SK-N-SH (cell line): ENCODE data around the gene TMEM120B. TPM values are rescaled to one million over a fixed set of nuclear protein-coding genes. Genes with fewer than 3 reads are reported as not detected.

Source experiments
- CTCF ChIA-PET: fragments of 300-600, 350-600 bp; formaldehyde crosslinking; extraction: SDS; loops from one replicate; lab custom pipeline; 2021; lab: Yijun Ruan, JAX
- POLR2A ChIA-PET: fragments of 350-600 bp; sonication (Branson Sonifier 250); formaldehyde crosslinking; extraction: SDS; loops from one replicate; lab custom pipeline; 2020; ENCODE audit warnings: antibody characterized with exemption, inconsistent platforms; lab: Yijun Ruan, JAX
- DNase-seq: peaks from one replicate; pipeline ENCODE4 v3.0.0; 2012
- H2AFZ ChIP-seq: fragments of 200-600 bp; sonication (generic); 2 replicates; pipeline ENCODE4 v1.8.1; 2016; ENCODE audit warnings: antibody characterized with exemption, mild to moderate bottlenecking, low read depth
- H3F3A ChIP-seq: fragments of 200-600 bp; sonication (generic); replicated peaks from 2 replicates; pipeline ENCODE3; 2016; ENCODE audit warnings: antibody characterized with exemption, mild to moderate bottlenecking; ENCODE audit not compliant: insufficient read depth
- H3K27ac ChIP-seq, 2 experiments: fragments of 200-500 bp in 1 of 2; fragments of 200-600 bp in 1 of 2; sonication (Bioruptor generic) in 1 of 2; sonication (generic), shearing (Covaris generic) in 1 of 2; 2 replicates each; pipeline versions ENCODE4 v1.5.1 to v1.6.1; 2014 to 2016; ENCODE audit warnings: low read depth in 2 of 2, inconsistent platforms in 1 of 2, low read length in 1 of 2, mild to moderate bottlenecking in 1 of 2, mixed read lengths in 1 of 2
- H3K27me3 ChIP-seq: fragments of 200-600 bp; sonication (generic), shearing (Covaris generic); 2 replicates; pipeline ENCODE4 v1.6.1; 2016; ENCODE audit warnings: mixed run types; ENCODE audit not compliant: insufficient read depth
- H3K36me3 ChIP-seq, 2 experiments: fragments of 200-500 bp in 1 of 2; fragments of 200-600 bp in 1 of 2; sonication (Bioruptor generic) in 1 of 2; sonication (generic) in 1 of 2; replicated peaks in 1 of 2; 2 replicates each; pipeline versions ENCODE3 to v1.5.1; 2014 to 2016; ENCODE audit warnings: low read length in 1 of 2, mild to moderate bottlenecking in 1 of 2; ENCODE audit not compliant: insufficient read depth in 2 of 2, control insufficient read depth in 1 of 2
- H3K4me1 ChIP-seq, 2 experiments: fragments of 200-500 bp in 1 of 2; fragments of 200-600 bp in 1 of 2; sonication (Bioruptor generic) in 1 of 2; sonication (generic), shearing (Covaris generic) in 1 of 2; 2 replicates each; pipeline versions ENCODE4 v1.5.1 to v1.6.1; 2014 to 2016; ENCODE audit warnings: low read depth in 1 of 2, low read length in 1 of 2, mixed run types in 1 of 2; ENCODE audit not compliant: insufficient read depth in 2 of 2, control insufficient read depth in 1 of 2
- H3K4me2 ChIP-seq: fragments of 200-600 bp; sonication (generic), shearing (Covaris generic); 2 replicates; pipeline ENCODE4 v1.6.1; 2017; ENCODE audit warnings: mixed run types
- H3K4me3 ChIP-seq, 2 experiments: fragments of 200-500 bp in 1 of 2; fragments of 200-600 bp in 1 of 2; sonication (Bioruptor generic) in 1 of 2; sonication (generic), shearing (Covaris generic) in 1 of 2; 2 replicates each; pipeline versions ENCODE4 v1.5.1 to v1.8.1; 2014 to 2016; ENCODE audit warnings: low read depth in 2 of 2, inconsistent platforms in 1 of 2, low read length in 1 of 2, mild to moderate bottlenecking in 1 of 2, mixed read lengths in 1 of 2, moderate library complexity in 1 of 2
- H3K79me2 ChIP-seq: fragments of 200-600 bp; sonication (generic); 2 replicates; pipeline ENCODE4 v1.8.1; 2017; ENCODE audit warnings: mild to moderate bottlenecking; ENCODE audit not compliant: insufficient read depth
- H3K9ac ChIP-seq: fragments of 200-600 bp; sonication (generic); 2 replicates; pipeline ENCODE4 v1.6.1; 2017; ENCODE audit warnings: mixed run types
- H3K9me2 ChIP-seq: fragments of 200-600 bp; sonication (generic); 2 replicates; pipeline ENCODE4 v1.6.1; 2017; ENCODE audit warnings: mixed run types
- H3K9me3 ChIP-seq: fragments of 200-600 bp; sonication (generic); 2 replicates; pipeline ENCODE4 v1.6.1; 2017; ENCODE audit warnings: mixed run types, mild to moderate bottlenecking, moderate library complexity
- H4K20me1 ChIP-seq: fragments of 200-600 bp; sonication (generic); 2 replicates; pipeline ENCODE4 v1.6.1; 2017; ENCODE audit warnings: mild to moderate bottlenecking, mixed run types; ENCODE audit not compliant: insufficient read depth
- EP300 ChIP-seq, 2 experiments: IDR thresholded peaks; 2 replicates each; pipeline versions ENCODE4 v1.4.0 to v1.6.1; 2012; ENCODE audit warnings: borderline replicate concordance in 1 of 2, low read depth in 1 of 2, low read length in 1 of 2
- FOSL2 ChIP-seq: IDR thresholded peaks from 2 replicates; pipeline ENCODE4 v1.4.0; 2012; ENCODE audit warnings: low read depth, mild to moderate bottlenecking, moderate library complexity, borderline replicate concordance
- FOXM1 ChIP-seq: IDR thresholded peaks from 2 replicates; pipeline ENCODE4 v1.4.0; 2012; ENCODE audit warnings: low read depth, mild to moderate bottlenecking
- GABPA ChIP-seq: IDR thresholded peaks from 2 replicates; pipeline ENCODE4 v1.4.0; 2012; ENCODE audit warnings: low read depth, mild to moderate bottlenecking
- JUND ChIP-seq: IDR thresholded peaks from 2 replicates; pipeline ENCODE4 v1.4.0; 2012
- MXI1 ChIP-seq: IDR thresholded peaks from 2 replicates; pipeline ENCODE4 v1.6.1; 2012; ENCODE audit warnings: mild to moderate bottlenecking, low read depth, low read length, improper control_type of control experiment
- NFIC ChIP-seq: IDR thresholded peaks from 2 replicates; pipeline ENCODE4 v1.4.0; 2012; ENCODE audit warnings: borderline replicate concordance
- POLR2AphosphoS5 ChIP-seq: IDR thresholded peaks from 2 replicates; pipeline ENCODE4 v1.6.1; 2012; ENCODE audit warnings: low read depth, low read length
- RFX5 ChIP-seq: IDR thresholded peaks from 2 replicates; pipeline ENCODE4 v1.6.1; 2012; ENCODE audit warnings: mild to moderate bottlenecking, improper control_type of control experiment, low read length
- SIN3A ChIP-seq: IDR thresholded peaks from 2 replicates; pipeline ENCODE4 v1.6.1; 2012; ENCODE audit warnings: low read depth, mild to moderate bottlenecking, low read length, moderate library complexity, borderline replicate concordance
- SMC3 ChIP-seq: IDR thresholded peaks from 2 replicates; pipeline ENCODE4 v1.6.1; 2012; ENCODE audit warnings: low read depth, low read length, improper control_type of control experiment
- TAF1 ChIP-seq: IDR thresholded peaks from 2 replicates; pipeline ENCODE4 v1.6.1; 2012; ENCODE audit warnings: low read depth, mild to moderate bottlenecking, low read length, moderate library complexity, borderline replicate concordance
- TCF12 ChIP-seq: IDR thresholded peaks from 2 replicates; pipeline ENCODE4 v1.4.0; 2012
- TEAD4 ChIP-seq: IDR thresholded peaks from 2 replicates; pipeline ENCODE4 v1.4.0; 2012; ENCODE audit warnings: mild to moderate bottlenecking, borderline replicate concordance; ENCODE audit not compliant: insufficient read depth
- YY1 ChIP-seq: IDR thresholded peaks from 2 replicates; pipeline ENCODE4 v1.4.0; 2012; ENCODE audit warnings: low read depth, mild to moderate bottlenecking
- WGBS: methylation state at CpG from one replicate; pipeline ENCODE4 v1.1.6; 2017; ENCODE audit warnings: low lambda C conversion rate; 5-methylcytosine and 5-hydroxymethylcytosine counted together
- polyA plus RNA-seq, 3 experiments: library from polyadenylated mRNA; depleted of rRNA; stranded (reverse); fragments of >200 nt; gene quantifications; 2 replicates each; pipeline ENCODE4 v1.2.3, GENCODE V29; 2012
- TF ChIP-seq, protein P1 (sequence below): IDR thresholded peaks from 2 replicates; pipeline ENCODE4 v1.4.0; 2012; ENCODE audit warnings: low read depth, borderline replicate concordance
- TF ChIP-seq, protein P2 (sequence below): IDR thresholded peaks from 2 replicates; pipeline ENCODE4 v1.4.0; 2012; ENCODE audit warnings: low read depth
- TF ChIP-seq, protein P3 (sequence below): IDR thresholded peaks from 2 replicates; pipeline ENCODE4 v1.4.0; 2012; ENCODE audit warnings: low read depth, borderline replicate concordance

TMEM120B gene
- polyA plus RNA-seq, 1 of the 3 experiments (the other 2 are of a cell fraction): 15.4 TPM

DNA sequence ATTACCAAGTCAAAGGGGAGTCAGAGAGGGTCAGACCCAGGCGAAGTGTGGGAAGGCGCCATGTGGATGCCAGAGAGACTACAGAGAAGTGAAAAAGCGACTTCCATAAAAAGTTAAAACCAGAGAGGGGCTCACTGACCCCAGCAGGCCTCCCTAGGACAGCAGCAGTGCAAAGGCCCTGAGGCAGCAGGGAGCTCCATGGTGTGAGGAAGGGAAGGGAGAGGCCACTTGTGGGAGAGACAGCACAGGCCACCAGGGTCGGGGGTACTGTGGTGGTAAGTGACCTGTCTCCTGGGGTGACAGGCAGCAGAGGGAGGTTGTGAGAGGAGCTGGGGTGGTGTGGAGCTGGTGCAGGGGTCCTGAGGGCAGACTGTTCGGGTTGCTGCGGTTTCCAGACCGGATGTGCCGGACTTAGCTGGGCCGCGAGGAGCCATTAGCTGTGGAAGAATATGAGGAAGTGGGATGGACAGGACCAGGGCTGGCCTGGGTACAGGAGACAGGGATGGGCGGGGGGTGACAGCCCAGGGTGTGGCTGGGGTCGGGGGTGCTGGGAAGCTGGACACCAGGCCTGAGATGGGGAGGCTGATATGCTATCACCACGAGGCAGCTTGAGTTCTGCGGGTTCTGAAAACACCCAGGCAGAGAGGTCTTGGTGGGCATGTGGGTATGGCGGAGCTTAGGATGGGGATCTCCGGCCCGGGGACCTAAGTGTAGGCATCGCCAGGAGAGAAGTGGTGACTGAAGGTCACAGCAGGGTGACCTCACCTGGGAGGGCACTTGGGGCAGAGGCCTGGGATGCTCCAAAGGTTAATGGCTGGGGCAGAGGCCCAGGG, 114.0 kb downstream of the TMEM120B start:
- Histone ChIP-seq H3K27me3 (no peaks in the 10 kb centered on the region), H3K9ac (no peak overlapping the region), H2AFZ (no peak overlapping the region), H3K4me2 (no peak overlapping the region), H4K20me1 (no peaks in the 10 kb centered on the region), H3K9me3 (no peaks in the 10 kb centered on the region), H3K4me1 (peaks cover 0 to 4% of the 10 kb centered on the region in 2 experiments; a peak in 1 of 4 replicates), H3K79me2 (no peaks in the 10 kb centered on the region), H3K36me3 (peaks cover 30 to 49% of the 10 kb centered on the region in 2 experiments), H3K9me2 (no peaks in the 10 kb centered on the region), H3K27ac (no peak overlapping the region), H3F3A (peaks cover 4% of the 10 kb centered on the region), H3K4me3 (no peak overlapping the region)
- TF ChIP-seq YY1 (no peak), TEAD4 (no peak), RFX5 (no peak), TAF1 (no peak), JUND (no peak), TCF12 (no peak), MXI1 (no peak), NFIC (no peak), SIN3A (no peak), POLR2AphosphoS5 (no peak), FOXM1 (no peak), FOSL2 (no peak), EP300 (IDR thresholded peaks at IDR 0.05; ENCODE audit: borderline replicate concordance in 1 of 2, low read depth in 1 of 2, low read length in 1 of 2) (no peak), GABPA (no peak), SMC3 (no peak)
- TF ChIP-seq, protein P1, sequence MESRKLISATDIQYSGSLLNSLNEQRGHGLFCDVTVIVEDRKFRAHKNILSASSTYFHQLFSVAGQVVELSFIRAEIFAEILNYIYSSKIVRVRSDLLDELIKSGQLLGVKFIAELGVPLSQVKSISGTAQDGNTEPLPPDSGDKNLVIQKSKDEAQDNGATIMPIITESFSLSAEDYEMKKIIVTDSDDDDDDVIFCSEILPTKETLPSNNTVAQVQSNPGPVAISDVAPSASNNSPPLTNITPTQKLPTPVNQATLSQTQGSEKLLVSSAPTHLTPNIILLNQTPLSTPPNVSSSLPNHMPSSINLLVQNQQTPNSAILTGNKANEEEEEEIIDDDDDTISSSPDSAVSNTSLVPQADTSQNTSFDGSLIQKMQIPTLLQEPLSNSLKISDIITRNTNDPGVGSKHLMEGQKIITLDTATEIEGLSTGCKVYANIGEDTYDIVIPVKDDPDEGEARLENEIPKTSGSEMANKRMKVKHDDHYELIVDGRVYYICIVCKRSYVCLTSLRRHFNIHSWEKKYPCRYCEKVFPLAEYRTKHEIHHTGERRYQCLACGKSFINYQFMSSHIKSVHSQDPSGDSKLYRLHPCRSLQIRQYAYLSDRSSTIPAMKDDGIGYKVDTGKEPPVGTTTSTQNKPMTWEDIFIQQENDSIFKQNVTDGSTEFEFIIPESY: no peak
- TF ChIP-seq, protein P2, sequence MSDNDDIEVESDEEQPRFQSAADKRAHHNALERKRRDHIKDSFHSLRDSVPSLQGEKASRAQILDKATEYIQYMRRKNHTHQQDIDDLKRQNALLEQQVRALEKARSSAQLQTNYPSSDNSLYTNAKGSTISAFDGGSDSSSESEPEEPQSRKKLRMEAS: no peak
- TF ChIP-seq, protein P3, sequence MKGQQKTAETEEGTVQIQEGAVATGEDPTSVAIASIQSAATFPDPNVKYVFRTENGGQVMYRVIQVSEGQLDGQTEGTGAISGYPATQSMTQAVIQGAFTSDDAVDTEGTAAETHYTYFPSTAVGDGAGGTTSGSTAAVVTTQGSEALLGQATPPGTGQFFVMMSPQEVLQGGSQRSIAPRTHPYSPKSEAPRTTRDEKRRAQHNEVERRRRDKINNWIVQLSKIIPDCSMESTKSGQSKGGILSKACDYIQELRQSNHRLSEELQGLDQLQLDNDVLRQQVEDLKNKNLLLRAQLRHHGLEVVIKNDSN: no peak
- ChIA-PET CTCF (interaction anchor here (0.9 to 11.0 kb wide), 9 partner anchors 10 to 62 kb away, joined by 3 to 92 read pairs (median 4); partner anchors contain the start of genes PSMD9 and RHOF), POLR2A (interaction anchor here (0.6 to 2.8 kb wide), 2 partner anchors 8 to 12 kb away, joined by 3 to 15 read pairs; no protein-coding TSS in a partner anchor)
- DNase-seq: no peak
- WGBS: 87% methylated on average over 18 of the region's 18 CpGs
